Astrocyte (in vitro differentiated cells and primary cell): ENCODE measurements around the gene PTPRU.

ENCODE experiments used
- CTCF ChIP-seq: IDR thresholded peaks from 2 replicates; pipeline ENCODE4 v1.5.1; 2011; ENCODE audit warnings: low read depth, mild to moderate bottlenecking, inconsistent platforms, low read length, moderate library complexity; ENCODE audit not compliant: insufficient read depth
- EZH2 ChIP-seq: IDR thresholded peaks from 2 replicates; pipeline ENCODE4 v1.6.1; 2012; ENCODE audit warnings: mild to moderate bottlenecking, low read length, inconsistent platforms; ENCODE audit not compliant: insufficient read depth

- TF ChIP-seq CTCF (no peak), EZH2 (no peak)
Measured at GRCh38 chr1:29243023-29243870, 6.9 kb downstream of the PTPRU start.
